ENCODE results near the gene SCCPDH. TPM values are rescaled to one million over a fixed set of nuclear protein-coding genes. Genes with fewer than 3 reads are reported as not detected.
A peak's percentile ranks its signal among the peaks of the same experiment; 100 is the strongest.

SCCPDH gene
- total RNA-seq, 2 donors from 2014 or later: 25.1 to 28.9 TPM

DNA sequence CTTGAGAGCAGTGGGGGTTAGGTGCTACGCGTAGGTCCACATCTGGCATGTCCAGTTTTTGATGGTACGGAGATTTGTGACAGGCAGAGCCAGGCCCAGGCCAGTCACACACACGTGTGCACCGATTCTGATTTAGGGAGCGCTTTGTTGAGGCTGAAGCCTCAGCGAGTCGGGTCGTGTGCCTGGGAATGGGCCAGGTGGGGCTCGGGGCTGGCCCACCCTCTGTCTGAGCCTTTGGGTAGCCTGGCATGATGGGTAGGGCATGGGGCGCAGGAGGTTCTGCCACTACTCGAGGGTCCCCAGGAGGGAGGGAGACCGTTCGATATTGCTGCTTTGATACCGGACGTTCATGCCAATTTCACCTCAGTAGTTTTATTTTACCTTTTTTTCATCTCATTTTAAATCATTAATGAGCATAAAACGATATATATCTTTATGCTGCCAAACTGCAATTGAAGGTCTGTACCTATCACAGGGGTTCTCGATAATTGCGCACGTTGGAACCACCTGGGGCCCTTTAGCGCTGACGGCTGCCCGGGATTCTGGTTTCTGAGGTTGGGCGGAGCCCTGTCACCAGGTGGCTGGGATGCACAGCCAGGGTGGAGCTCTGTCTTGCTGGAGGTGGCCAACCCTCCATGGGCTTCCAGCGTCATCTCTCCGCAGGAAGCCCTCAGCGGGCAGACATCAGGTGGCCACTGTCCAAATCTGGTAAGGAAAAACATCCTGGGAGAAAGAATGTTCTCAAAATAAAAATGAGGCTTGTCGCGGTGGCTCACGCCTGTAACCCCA lies 71.9 kb downstream of the SCCPDH start:
- Mint-ChIP-seq H3K27ac (peak overlapping the region; percentile 16), H3K27me3 (ENCODE audit: insufficient read depth) (peaks cover 1% of the 10 kb centered on the region), H3K36me3 (ENCODE audit: low read depth) (no peaks in the 10 kb centered on the region), H3K4me3 (no peak overlapping the region), H3K4me1 (peaks cover 35% of the 10 kb centered on the region), H3K9me3 (no peaks in the 10 kb centered on the region)
- Histone ChIP-seq H3K4me3 (ENCODE audit: low read length) (no peak overlapping the region), H3K9ac (ENCODE audit: extremely low read depth, low read length, poor library complexity, severe bottlenecking) (no peak overlapping the region), H3K36me3 (ENCODE audit: control insufficient read depth, insufficient read depth, low read length) (no peaks in the 10 kb centered on the region), H3K9me3 (ENCODE audit: control insufficient read depth, low read length) (no peaks in the 10 kb centered on the region), H3K4me1 (ENCODE audit: control insufficient read depth, insufficient read depth, low read length) (no peaks in the 10 kb centered on the region), H3K27ac (ENCODE audit: low read depth, low read length) (no peak overlapping the region), H3K27me3 (ENCODE audit: control insufficient read depth, insufficient read depth, low read length, poor library complexity, severe bottlenecking) (no peaks in the 10 kb centered on the region)
- TF ChIP-seq, protein P1, sequence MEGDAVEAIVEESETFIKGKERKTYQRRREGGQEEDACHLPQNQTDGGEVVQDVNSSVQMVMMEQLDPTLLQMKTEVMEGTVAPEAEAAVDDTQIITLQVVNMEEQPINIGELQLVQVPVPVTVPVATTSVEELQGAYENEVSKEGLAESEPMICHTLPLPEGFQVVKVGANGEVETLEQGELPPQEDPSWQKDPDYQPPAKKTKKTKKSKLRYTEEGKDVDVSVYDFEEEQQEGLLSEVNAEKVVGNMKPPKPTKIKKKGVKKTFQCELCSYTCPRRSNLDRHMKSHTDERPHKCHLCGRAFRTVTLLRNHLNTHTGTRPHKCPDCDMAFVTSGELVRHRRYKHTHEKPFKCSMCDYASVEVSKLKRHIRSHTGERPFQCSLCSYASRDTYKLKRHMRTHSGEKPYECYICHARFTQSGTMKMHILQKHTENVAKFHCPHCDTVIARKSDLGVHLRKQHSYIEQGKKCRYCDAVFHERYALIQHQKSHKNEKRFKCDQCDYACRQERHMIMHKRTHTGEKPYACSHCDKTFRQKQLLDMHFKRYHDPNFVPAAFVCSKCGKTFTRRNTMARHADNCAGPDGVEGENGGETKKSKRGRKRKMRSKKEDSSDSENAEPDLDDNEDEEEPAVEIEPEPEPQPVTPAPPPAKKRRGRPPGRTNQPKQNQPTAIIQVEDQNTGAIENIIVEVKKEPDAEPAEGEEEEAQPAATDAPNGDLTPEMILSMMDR (conservative IDR thresholded peaks at IDR 0.05): no peak
- 92 to 93% methylated on average over 24 to 30 of the region's 30 CpGs for WGBS, 2 experiments (ENCODE audit: insufficient coverage in 1 of 2, insufficient read length in 1 of 2)
- no peak for DNase-seq

DNA sequence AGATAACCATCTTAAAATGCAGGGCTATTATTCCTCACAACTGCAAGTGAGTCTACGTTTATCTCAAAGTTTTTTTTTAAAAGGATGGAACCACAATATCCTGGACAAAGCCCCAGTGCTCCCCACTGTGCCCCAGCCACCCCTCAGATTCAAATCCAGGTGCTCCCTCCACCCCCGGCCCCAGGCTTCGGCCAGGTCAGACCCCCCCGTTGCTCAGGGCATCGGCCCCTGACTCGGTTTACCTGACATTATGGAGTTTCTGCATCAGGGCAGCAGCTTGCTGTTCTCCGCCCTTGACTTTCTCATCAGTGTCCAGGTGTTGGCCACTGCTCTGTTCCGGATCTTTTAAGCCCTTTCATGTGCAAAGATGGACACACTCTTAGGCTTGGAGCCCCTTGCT lies 72.9 kb downstream of the SCCPDH start:
- no peak overlapping the region for H3K4me3 ChIP-seq (ENCODE audit: low read length)
- Mint-ChIP-seq H3K27me3 (ENCODE audit: insufficient read depth) (peaks cover 1% of the 10 kb centered on the region), H3K36me3 (ENCODE audit: low read depth) (no peaks in the 10 kb centered on the region), H3K4me1 (peaks cover 38% of the 10 kb centered on the region), H3K4me3 (no peak overlapping the region), H3K27ac (no peak overlapping the region), H3K9me3 (no peaks in the 10 kb centered on the region)
- H3K36me3 ChIP-seq (ENCODE audit: control insufficient read depth, insufficient read depth, low read length): no peaks in the 10 kb centered on the region
- whole genome bisulfite sequencing, 2 experiments (ENCODE audit: insufficient coverage in 1 of 2, insufficient read length in 1 of 2): 93 to 96% methylated on average over 4 to 8 of the region's 8 CpGs
- no peak overlapping the region for H3K9ac ChIP-seq (ENCODE audit: extremely low read depth, low read length, poor library complexity, severe bottlenecking)
- no peak overlapping the region for H3K27ac ChIP-seq (ENCODE audit: low read depth, low read length)
- H3K27me3 ChIP-seq (ENCODE audit: control insufficient read depth, insufficient read depth, low read length, poor library complexity, severe bottlenecking): no peaks in the 10 kb centered on the region
- no peak for DNase-seq
- TF ChIP-seq, protein P1 (conservative IDR thresholded peaks at IDR 0.05): no peak
- no peaks in the 10 kb centered on the region for H3K4me1 ChIP-seq (ENCODE audit: control insufficient read depth, insufficient read depth, low read length)
- no peaks in the 10 kb centered on the region for H3K9me3 ChIP-seq (ENCODE audit: control insufficient read depth, low read length)

DNA sequence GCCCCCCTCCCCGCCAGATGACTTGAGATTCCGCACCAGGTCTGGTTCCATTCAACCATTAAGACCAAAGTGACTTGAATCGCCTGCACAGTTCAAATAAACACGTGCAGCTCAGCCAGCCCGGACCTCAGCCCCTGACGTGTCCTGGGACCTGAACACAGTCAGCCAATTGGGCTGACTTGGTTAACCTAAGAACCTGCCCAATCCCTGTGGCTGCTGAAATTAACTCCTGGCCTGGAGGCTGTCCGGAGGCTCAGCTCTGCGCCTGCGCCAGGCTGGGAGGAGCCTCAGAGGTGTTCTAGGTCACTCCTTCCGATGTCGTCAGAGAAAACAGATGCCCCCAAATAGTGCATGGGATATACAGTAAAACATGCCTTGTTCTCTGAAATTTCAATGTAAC lies 73.4 kb downstream of the SCCPDH start:
- TF ChIP-seq, protein P1 (conservative IDR thresholded peaks at IDR 0.05): no peak
- Mint-ChIP-seq H3K27me3 (ENCODE audit: insufficient read depth) (peaks cover 1% of the 10 kb centered on the region), H3K9me3 (no peaks in the 10 kb centered on the region), H3K4me3 (no peak overlapping the region), H3K36me3 (ENCODE audit: low read depth) (no peaks in the 10 kb centered on the region), H3K4me1 (peaks cover 38% of the 10 kb centered on the region), H3K27ac (no peak overlapping the region)
- Histone ChIP-seq H3K36me3 (ENCODE audit: control insufficient read depth, insufficient read depth, low read length) (no peaks in the 10 kb centered on the region), H3K4me3 (ENCODE audit: low read length) (no peak overlapping the region), H3K9me3 (ENCODE audit: control insufficient read depth, low read length) (no peaks in the 10 kb centered on the region), H3K4me1 (ENCODE audit: control insufficient read depth, insufficient read depth, low read length) (no peaks in the 10 kb centered on the region), H3K27me3 (ENCODE audit: control insufficient read depth, insufficient read depth, low read length, poor library complexity, severe bottlenecking) (no peaks in the 10 kb centered on the region), H3K27ac (ENCODE audit: low read depth, low read length) (no peak overlapping the region), H3K9ac (ENCODE audit: extremely low read depth, low read length, poor library complexity, severe bottlenecking) (no peak overlapping the region)
- WGBS, 2 experiments (ENCODE audit: insufficient coverage in 1 of 2, insufficient read length in 1 of 2): 93 to 94% methylated on average over 11 of the region's 11 CpGs
- no peak for DNase-seq

Data from endodermal cell (in vitro differentiated cells).